NB4 (cell line): ENCODE measurements around the gene KDM4D.
A peak's percentile ranks its signal among the peaks of the same experiment; 100 is the strongest.
"Not testable (repeated sequence)": the region's sequence is repeated elsewhere in the genome, so short reads cannot be mapped to it uniquely, and the experiment has no call there.

ENCODE experiments used
- DNase-seq: peaks from one replicate; pipeline ENCODE4 v3.0.0; 2010; ENCODE audit warnings: low read depth
- H3K4me3 ChIP-seq: one replicate; pipeline ENCODE4 v1.5.1; 2011; ENCODE audit warnings: mild to moderate bottlenecking, low read depth, low read length, moderate library complexity
- MAX ChIP-seq: IDR thresholded peaks from 2 replicates; pipeline ENCODE4 v1.6.1; 2011; ENCODE audit warnings: low read depth, low read length
- MYC ChIP-seq: IDR thresholded peaks from 2 replicates; pipeline ENCODE4 v1.6.1; 2011; ENCODE audit warnings: low read depth, low read length
- POLR2A ChIP-seq: IDR thresholded peaks from 2 replicates; pipeline ENCODE4 v1.6.1; 2011; ENCODE audit warnings: mild to moderate bottlenecking; ENCODE audit not compliant: insufficient read length; ENCODE audit errors: extremely low read depth
- TF ChIP-seq, protein P1 (sequence below): IDR thresholded peaks from one replicate; pipeline ENCODE4 v1.5.1; 2012; ENCODE audit warnings: low read depth, low read length

KDM4D gene

DNA sequence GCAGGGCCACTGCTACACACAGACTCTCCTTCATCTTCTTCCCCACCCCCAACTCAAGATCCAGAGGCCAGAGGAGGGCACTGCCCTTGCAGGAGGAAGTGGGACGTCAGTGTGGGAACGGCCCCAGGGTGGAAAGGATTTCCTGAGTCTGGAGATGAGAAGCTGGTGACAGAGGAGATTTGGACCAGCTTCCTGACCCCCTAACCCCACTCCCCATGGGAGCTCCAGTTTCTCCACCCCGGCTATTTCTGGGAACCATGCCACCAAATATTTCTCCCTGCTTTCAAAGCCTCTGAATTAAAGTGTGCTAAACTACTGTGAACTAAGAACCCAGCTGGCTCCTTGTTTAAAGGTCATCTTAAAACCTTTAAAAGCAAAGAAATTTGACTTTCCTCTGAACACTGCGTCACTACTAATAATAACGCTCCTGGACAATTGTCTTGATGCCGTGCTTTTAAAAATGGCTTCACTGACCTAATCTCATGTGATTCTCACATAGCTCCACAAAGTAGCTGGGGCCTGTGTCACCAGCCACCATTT lies 46.7 kb upstream of the KDM4D start:
- peak; percentile 33 for DNase-seq
- no peak overlapping the region for H3K4me3 ChIP-seq
- TF ChIP-seq MAX = no peak
- TF ChIP-seq MYC = no peak
- TF ChIP-seq POLR2A = no peak
- TF ChIP-seq, protein P1, sequence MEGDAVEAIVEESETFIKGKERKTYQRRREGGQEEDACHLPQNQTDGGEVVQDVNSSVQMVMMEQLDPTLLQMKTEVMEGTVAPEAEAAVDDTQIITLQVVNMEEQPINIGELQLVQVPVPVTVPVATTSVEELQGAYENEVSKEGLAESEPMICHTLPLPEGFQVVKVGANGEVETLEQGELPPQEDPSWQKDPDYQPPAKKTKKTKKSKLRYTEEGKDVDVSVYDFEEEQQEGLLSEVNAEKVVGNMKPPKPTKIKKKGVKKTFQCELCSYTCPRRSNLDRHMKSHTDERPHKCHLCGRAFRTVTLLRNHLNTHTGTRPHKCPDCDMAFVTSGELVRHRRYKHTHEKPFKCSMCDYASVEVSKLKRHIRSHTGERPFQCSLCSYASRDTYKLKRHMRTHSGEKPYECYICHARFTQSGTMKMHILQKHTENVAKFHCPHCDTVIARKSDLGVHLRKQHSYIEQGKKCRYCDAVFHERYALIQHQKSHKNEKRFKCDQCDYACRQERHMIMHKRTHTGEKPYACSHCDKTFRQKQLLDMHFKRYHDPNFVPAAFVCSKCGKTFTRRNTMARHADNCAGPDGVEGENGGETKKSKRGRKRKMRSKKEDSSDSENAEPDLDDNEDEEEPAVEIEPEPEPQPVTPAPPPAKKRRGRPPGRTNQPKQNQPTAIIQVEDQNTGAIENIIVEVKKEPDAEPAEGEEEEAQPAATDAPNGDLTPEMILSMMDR = no peak

DNA sequence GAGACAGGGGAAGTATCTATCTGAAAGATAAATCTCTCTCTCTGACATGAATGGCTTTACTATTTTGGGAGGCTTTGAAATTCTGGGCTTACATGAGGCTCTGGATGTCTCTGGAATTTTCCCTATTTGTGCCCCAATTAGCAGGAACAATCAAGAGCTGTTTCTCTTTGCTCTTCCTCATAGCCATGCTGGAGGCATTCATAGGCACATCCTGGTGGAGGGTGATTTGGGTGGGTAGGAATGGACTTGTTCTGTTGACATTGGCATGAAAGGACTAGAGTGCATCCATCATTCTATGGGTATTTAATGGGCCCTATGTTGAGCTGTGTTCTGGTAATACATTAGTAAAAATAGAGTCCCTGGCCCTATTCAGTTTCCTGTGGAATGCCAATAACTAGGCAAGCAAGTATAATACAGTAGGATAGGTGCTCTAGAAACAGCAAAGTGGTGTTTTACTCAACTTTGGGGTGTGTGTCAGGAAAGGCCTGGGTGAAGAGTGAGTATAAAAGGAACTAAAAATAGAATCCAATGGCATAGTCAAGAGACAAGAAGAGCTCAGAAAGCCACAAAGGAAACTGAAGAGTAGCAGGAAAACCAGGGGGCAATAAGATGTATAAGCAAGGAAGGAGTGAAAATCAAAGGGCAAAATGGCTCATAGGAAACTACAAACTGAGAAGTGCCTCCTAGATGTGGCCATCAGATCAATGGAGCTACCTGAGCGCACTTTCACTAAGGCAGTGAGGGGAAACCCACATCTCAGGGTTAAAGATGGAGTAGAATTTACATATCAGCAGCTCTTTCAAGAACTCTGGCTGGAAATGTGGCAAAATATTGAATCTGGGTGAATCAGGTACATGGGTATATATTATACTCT lies 45.2 kb upstream of the KDM4D start:
- no peak for DNase-seq
- H3K4me3 ChIP-seq = no peak overlapping the region
- TF ChIP-seq MYC (no peak), MAX (no peak), POLR2A (no peak)
- TF ChIP-seq, protein P1 = no peak

DNA sequence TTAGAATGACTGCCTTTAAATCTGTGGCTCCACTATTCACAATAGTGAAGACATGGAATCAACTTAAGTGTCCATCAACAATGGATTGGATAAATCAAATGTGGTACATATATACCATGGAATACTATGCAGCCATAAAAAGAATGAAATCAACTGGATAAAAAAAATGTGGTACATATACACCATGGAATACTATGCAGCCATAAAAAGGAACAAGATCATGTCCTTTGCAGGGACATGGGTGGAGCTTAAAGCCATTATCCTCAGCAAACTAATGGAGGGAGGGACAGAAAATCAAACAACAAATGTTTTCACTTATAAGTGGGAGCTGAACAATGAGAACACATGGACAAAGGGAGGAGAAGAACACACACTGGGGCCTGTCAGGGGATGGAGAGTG lies 41.4 kb upstream of the KDM4D start:
- not testable (repeated sequence) for DNase-seq

DNA sequence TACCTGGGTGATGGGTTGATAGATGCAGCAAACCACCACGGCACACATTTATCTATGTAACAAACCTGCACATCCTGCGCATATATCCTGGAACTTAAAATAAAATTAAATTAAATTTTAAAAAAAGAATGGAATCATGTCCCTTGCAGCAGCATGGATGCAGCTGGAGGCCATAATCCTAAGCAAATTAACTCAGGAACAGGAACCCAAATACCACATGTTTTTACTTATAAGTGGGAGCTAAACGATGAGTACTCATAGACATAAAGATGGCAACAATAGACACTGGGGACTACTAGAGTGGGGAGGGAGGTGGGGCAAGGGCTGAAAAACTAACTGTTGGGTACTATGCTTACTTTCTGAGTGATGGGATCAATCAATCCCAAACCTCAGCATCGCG lies 41.0 kb upstream of the KDM4D start:
- TF ChIP-seq POLR2A = no peak
- TF ChIP-seq MAX = no peak
- TF ChIP-seq MYC = no peak
- TF ChIP-seq, protein P1 = no peak
- H3K4me3 ChIP-seq = no peak overlapping the region
- DNase-seq = no peak

More for the DNA sequence above, 41.4 kb upstream of the KDM4D start:
- not testable (repeated sequence) for H3K4me3 ChIP-seq

GRCh38 chr11:94933223-94934130 lies 40.0 kb upstream of the KDM4D start:
- DNase-seq = no peak
- TF ChIP-seq POLR2A (no peak), MYC (no peak), MAX (no peak)
- TF ChIP-seq, protein P1 = no peak
- no peak overlapping the region for H3K4me3 ChIP-seq

DNA sequence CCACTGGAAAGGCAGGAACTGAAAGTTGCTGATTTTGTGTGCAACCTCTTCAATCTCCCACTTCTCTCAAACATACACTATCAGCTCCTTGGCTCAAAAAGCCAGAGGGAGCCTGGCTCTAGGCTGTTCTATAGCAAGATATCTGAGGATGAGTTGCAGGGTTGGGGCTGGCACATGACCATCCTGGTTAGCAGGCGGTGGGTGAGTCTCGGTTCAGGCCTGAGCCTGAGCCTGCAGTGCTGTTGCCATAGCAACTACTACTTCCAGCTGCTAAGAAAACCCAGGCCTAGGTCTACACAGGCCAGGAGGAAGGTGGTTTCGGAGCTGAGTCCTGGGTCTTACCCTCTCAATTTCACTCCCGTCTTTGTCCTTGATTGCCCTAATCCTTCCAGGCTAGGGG lies 39.1 kb upstream of the KDM4D start:
- DNase-seq = no peak
- H3K4me3 ChIP-seq = no peak overlapping the region
- TF ChIP-seq MYC (no peak), POLR2A (no peak), MAX (no peak)
- TF ChIP-seq, protein P1 = no peak
